H1 (cell line): ENCODE results near the gene CRYBB1. TPM values are rescaled to one million over a fixed set of nuclear protein-coding genes. Genes with fewer than 3 reads are reported as not detected.

Experiments used
- CEBPB ChIP-seq: IDR thresholded peaks from 2 replicates; pipeline ENCODE4 v1.6.1; 2012; ENCODE audit warnings: low read depth, low read length
- SP4 ChIP-seq: IDR thresholded peaks from 2 replicates; pipeline ENCODE4 v1.6.1; 2012; ENCODE audit warnings: low read length, inconsistent platforms
- polyA plus RNA-seq, 7 experiments: library from polyadenylated mRNA; depleted of rRNA in 3 of 7; stranded (reverse) in 5 of 7; unstranded in 2 of 7; fragments of >200 nt in 5 of 7; fragments of 200-250 nt in 2 of 7; gene quantifications; 1 replicate in 5 of 7; 2 replicates in 1 of 7; 4 replicates in 1 of 7; pipeline versions ENCODE4 v1.2.1 to v1.2.3, GENCODE V29; 2011 to 2013; ENCODE audit warnings: missing spikeins in 2 of 7, mixed read lengths in 2 of 7
- total RNA-seq: library from RNA; stranded (reverse); fragmentation: NEBNext Ultra II Directional; extraction: Animal tissue kit (Norgen Biotek cat#: 25700); gene quantifications from 2 replicates; pipeline ENCODE4 v1.2.1, GENCODE V29; 2021

CRYBB1 gene
- total and polyA plus RNA-seq, 2 of the 8 experiments (the other 6 are each of a cell fraction or from before 2014, with no cell fraction given): 1.7 to 6.0 TPM

GRCh38 chr22:26589367-26589844, 28.4 kb downstream of the CRYBB1 start (continued):
- TF ChIP-seq SP4 (no peak), CEBPB (no peak)
